OCI-LY3 (cell line): ENCODE measurements around the gene ELMO2.

Experiments used
- H2AFZ ChIP-seq: fragments of 200-600, 300-600 bp; shearing (Covaris generic); 2 replicates; pipeline ENCODE4 v1.6.0; 2014; ENCODE audit warnings: antibody characterized with exemption, low read depth, low read length
- H3K27ac ChIP-seq: fragments of 200-600, 300-600 bp; sonication (generic); 2 replicates; pipeline ENCODE4 v1.5.1; 2014; ENCODE audit warnings: mild to moderate bottlenecking, low read length, moderate library complexity, mixed read lengths
- H3K27me3 ChIP-seq: fragments of 200-600, 300-600 bp; sonication (generic); 2 replicates; pipeline ENCODE4 v1.6.1; 2014; ENCODE audit warnings: low read depth, low read length, mixed read lengths
- H3K36me3 ChIP-seq: fragments of 200-600, 300-600 bp; sonication (generic); replicated peaks from 2 replicates; pipeline ENCODE3; 2014; ENCODE audit warnings: low read depth, low read length, mixed read lengths
- H3K4me1 ChIP-seq: fragments of 300-600, 200-600 bp; sonication (generic); 2 replicates; pipeline ENCODE4 v1.6.1; 2014; ENCODE audit warnings: low read length, mixed read lengths
- H3K4me2 ChIP-seq: fragments of 200-600, 300-600 bp; sonication (generic); 2 replicates; pipeline ENCODE4 v1.6.1; 2014; ENCODE audit warnings: low read length, mixed read lengths
- H3K4me3 ChIP-seq: fragments of 300-600, 200-600 bp; sonication (generic); 2 replicates; pipeline ENCODE4 v1.5.1; 2014; ENCODE audit warnings: antibody characterized with exemption, mild to moderate bottlenecking, low read length, moderate library complexity
- H3K79me2 ChIP-seq: fragments of 300-600, 200-600 bp; shearing (Covaris generic); 2 replicates; pipeline ENCODE4 v1.6.1; 2014; ENCODE audit warnings: mild to moderate bottlenecking, low read length, mixed read lengths
- H3K9ac ChIP-seq: fragments of 300-600, 200-600 bp; shearing (Covaris generic); 2 replicates; pipeline ENCODE4 v1.6.0; 2014; ENCODE audit warnings: mild to moderate bottlenecking, low read length, moderate library complexity
- H3K9me3 ChIP-seq: fragments of 200-600, 300-600 bp; shearing (Covaris generic); 2 replicates; pipeline ENCODE4 v1.6.1; 2014; ENCODE audit warnings: low read length, mixed read lengths; ENCODE audit not compliant: insufficient read depth
- H4K20me1 ChIP-seq: fragments of 200-600, 300-600 bp; sonication (generic); 2 replicates; pipeline ENCODE4 v1.6.1; 2016; ENCODE audit warnings: low read length, mixed read lengths; ENCODE audit not compliant: insufficient read depth
- CTCF ChIP-seq: fragments of 200-600, 300-600 bp; sonication (generic); IDR thresholded peaks from 2 replicates; pipeline ENCODE4 v1.5.1; 2014; ENCODE audit warnings: antibody characterized with exemption, low read length, low read depth
- EZH2phosphoT487 ChIP-seq: fragments of 200-600 bp; shearing (Covaris generic); IDR thresholded peaks from 2 replicates; pipeline ENCODE4 v1.6.1; 2018; ENCODE audit warnings: antibody characterized with exemption, mixed run types, low read depth

ELMO2 gene

GRCh38 chr20:46438156-46438750 is 31.8 kb upstream of the ELMO2 start:
- H2AFZ ChIP-seq = no peak overlapping the region
- no peak overlapping the region for H3K9ac ChIP-seq
- no peak overlapping the region for H3K27ac ChIP-seq
- TF ChIP-seq EZH2phosphoT487 (no peak), CTCF (peak; percentile 62)
- no peaks in the 10 kb centered on the region for H3K79me2 ChIP-seq
- no peak overlapping the region for H3K4me2 ChIP-seq
- H3K27me3 ChIP-seq = peaks cover 39% of the 10 kb centered on the region
- no peaks in the 10 kb centered on the region for H3K36me3 ChIP-seq
- no peaks in the 10 kb centered on the region for H4K20me1 ChIP-seq
- no peaks in the 10 kb centered on the region for H3K9me3 ChIP-seq
- H3K4me3 ChIP-seq = no peak overlapping the region
- H3K4me1 ChIP-seq = no peaks in the 10 kb centered on the region

- H3K9ac ChIP-seq = no peak overlapping the region
- H2AFZ ChIP-seq = no peak overlapping the region
- peaks cover 52% of the 10 kb centered on the region for H3K27me3 ChIP-seq
- H3K9me3 ChIP-seq = no peaks in the 10 kb centered on the region
- no peak overlapping the region for H3K27ac ChIP-seq
- no peak overlapping the region for H3K4me2 ChIP-seq
- no peaks in the 10 kb centered on the region for H3K79me2 ChIP-seq
- H4K20me1 ChIP-seq = no peaks in the 10 kb centered on the region
- no peak overlapping the region for H3K4me3 ChIP-seq
- no peak for TF ChIP-seq EZH2phosphoT487
- no peak for TF ChIP-seq CTCF
- H3K36me3 ChIP-seq = no peaks in the 10 kb centered on the region
- no peaks in the 10 kb centered on the region for H3K4me1 ChIP-seq
Measured at GRCh38 chr20:46435146-46435545, 28.7 kb upstream of the ELMO2 start.

- no peak overlapping the region for H3K4me3 ChIP-seq
- no peaks in the 10 kb centered on the region for H3K4me1 ChIP-seq
- H3K9ac ChIP-seq = no peak overlapping the region
- H2AFZ ChIP-seq = no peak overlapping the region
- peaks cover 56% of the 10 kb centered on the region for H3K27me3 ChIP-seq
- TF ChIP-seq EZH2phosphoT487 (no peak), CTCF (no peak)
- no peaks in the 10 kb centered on the region for H4K20me1 ChIP-seq
- H3K9me3 ChIP-seq = no peaks in the 10 kb centered on the region
- no peak overlapping the region for H3K27ac ChIP-seq
- H3K4me2 ChIP-seq = no peak overlapping the region
- H3K79me2 ChIP-seq = no peaks in the 10 kb centered on the region
- H3K36me3 ChIP-seq = no peaks in the 10 kb centered on the region
Measured at GRCh38 chr20:46434597-46434996, 28.2 kb upstream of the ELMO2 start.

GRCh38 chr20:46433051-46433450 is 26.6 kb upstream of the ELMO2 start:
- Histone ChIP-seq H3K4me1 (no peaks in the 10 kb centered on the region), H4K20me1 (no peaks in the 10 kb centered on the region), H3K27ac (no peak overlapping the region), H3K27me3 (peaks cover 67% of the 10 kb centered on the region), H3K4me2 (no peak overlapping the region), H3K9me3 (no peaks in the 10 kb centered on the region), H3K36me3 (no peaks in the 10 kb centered on the region), H3K79me2 (no peaks in the 10 kb centered on the region), H3K9ac (no peak overlapping the region), H2AFZ (no peak overlapping the region), H3K4me3 (no peak overlapping the region)
- TF ChIP-seq CTCF (no peak), EZH2phosphoT487 (no peak)
